Subcutaneous adipose tissue (tissue), 4 donors: ENCODE measurements around the gene DTYMK. TPM values are rescaled to one million over a fixed set of nuclear protein-coding genes. Genes with fewer than 3 reads are reported as not detected.

Experiments
- total RNA-seq, 4 donors: library from RNA; depleted of rRNA; stranded (reverse); fragments of >200 nt; gene quantifications; one replicate each; pipeline ENCODE4 v1.1.0, GENCODE V29; 2016
- TF ChIP-seq, protein P1 (sequence below): fragments of 450-650 bp; IDR thresholded peaks from one replicate; pipeline ENCODE4 v1.5.1; 2016; ENCODE audit warnings: low read depth, mild to moderate bottlenecking, control low read depth, antibody characterized with exemption, moderate library complexity

The DTYMK gene
- total RNA-seq, 4 donors from 2014 or later, result 10.4 to 20.5 (median 17.2) TPM

DNA sequence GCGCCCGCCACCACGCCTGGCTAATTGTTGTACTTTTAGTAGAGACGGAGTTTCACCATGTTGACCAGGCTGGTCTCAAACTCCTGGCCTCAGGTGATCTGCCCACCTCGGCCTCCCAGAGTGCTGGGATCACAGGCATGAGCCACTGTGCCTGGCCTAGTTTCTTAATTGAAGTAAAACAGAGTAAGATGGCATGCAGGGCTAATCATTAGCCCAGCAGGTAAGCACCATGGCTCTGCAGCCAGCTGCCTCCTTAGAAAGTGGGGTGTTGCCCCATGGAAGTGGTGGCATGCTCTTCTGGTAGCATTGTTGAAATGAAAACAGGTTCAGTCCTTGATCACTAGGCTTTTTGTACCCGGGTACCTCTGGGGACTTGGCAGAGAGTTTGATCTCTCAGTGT, 36.7 kb downstream of the DTYMK start:
- TF ChIP-seq, protein P1, sequence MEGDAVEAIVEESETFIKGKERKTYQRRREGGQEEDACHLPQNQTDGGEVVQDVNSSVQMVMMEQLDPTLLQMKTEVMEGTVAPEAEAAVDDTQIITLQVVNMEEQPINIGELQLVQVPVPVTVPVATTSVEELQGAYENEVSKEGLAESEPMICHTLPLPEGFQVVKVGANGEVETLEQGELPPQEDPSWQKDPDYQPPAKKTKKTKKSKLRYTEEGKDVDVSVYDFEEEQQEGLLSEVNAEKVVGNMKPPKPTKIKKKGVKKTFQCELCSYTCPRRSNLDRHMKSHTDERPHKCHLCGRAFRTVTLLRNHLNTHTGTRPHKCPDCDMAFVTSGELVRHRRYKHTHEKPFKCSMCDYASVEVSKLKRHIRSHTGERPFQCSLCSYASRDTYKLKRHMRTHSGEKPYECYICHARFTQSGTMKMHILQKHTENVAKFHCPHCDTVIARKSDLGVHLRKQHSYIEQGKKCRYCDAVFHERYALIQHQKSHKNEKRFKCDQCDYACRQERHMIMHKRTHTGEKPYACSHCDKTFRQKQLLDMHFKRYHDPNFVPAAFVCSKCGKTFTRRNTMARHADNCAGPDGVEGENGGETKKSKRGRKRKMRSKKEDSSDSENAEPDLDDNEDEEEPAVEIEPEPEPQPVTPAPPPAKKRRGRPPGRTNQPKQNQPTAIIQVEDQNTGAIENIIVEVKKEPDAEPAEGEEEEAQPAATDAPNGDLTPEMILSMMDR, result no peak

DNA sequence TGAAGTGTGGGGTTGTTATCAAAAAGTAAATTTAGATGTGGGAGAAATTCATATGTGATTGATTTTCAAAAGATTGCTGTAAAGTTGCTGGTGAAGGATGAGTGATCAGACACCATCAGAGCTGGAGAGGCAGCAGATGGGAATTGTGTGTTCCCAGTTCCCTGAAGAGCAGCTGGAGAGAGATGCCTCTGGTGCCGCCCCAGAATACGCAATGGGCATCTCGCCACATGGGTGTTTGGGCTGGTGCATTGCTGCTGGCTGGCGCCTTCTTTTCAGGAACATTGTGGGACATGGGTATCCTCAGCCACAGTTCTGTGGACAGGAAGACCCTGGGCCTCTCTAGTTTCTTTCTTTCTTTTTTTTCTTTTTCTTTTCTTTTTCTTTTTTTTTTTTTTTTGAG, 37.2 kb downstream of the DTYMK start:
- TF ChIP-seq, protein P1, result no peak

DNA sequence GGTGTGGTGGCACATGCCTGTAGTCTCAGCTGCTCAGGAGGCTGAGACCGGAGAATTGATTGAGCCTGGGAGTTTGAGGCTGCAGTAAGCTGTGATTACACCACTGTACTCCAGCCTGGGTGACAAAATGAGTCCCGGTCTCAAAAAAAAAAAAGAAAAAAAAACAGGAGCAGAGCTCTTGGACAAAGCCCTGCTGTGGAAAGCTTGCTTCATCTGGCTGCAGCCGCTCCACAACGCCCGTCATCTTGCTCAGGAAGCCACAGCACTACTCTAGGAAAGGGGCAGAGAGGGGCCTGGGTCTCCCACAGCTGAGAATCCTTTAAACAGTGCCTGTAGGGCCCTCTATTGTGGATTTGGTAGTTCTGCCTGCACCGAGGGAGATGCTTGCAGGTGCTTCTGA, 38.2 kb downstream of the DTYMK start:
- TF ChIP-seq, protein P1, result no peak

DNA sequence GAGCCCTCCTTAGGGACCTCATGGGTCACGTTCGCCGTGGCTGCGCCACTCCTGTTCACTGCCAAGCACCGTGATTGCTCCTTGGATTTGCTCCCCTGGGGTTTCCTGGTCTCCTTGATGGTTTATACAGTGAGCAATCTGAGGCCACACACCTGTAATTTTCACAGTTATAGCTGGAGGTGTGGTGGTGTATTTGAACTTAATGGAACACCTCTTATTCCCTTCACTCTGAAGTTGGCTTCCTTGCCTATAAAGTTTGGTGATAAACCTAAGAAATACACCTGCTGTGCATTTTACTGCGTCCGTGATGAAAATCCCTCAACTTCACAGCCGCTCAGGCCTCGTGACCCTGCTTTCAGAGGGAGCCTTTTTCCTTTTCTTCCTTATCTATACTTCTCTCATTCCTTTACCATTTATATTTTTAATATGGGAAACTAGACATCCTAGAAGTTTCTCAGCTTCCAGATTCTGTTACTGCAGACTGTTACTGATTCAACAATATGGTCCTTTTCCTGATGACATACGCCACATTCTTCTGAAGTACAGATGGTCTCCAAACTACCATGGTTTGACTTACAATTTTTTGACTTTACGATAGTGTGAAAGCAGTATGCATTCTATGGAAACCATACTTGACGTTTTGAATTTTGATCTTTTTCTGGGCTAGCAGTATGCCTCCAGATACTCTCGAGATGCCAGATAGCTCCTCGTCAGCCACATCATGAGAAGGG, 40.5 kb downstream of the DTYMK start:
- TF ChIP-seq, protein P1, result no peak

- TF ChIP-seq, protein P1, result no peak
Measured at GRCh38 chr2:241645056-241645914, 41.3 kb downstream of the DTYMK start.

- TF ChIP-seq, protein P1, result no peak
Measured at GRCh38 chr2:241641631-241642030, 45.0 kb downstream of the DTYMK start.

GRCh38 chr2:241640165-241640795, 46.3 kb downstream of the DTYMK start:
- TF ChIP-seq, protein P1, result no peak
